CD4-positive, alpha-beta T cell (primary cell): ENCODE data around the gene TRIM3. TPM values are rescaled to one million over a fixed set of nuclear protein-coding genes. Genes with fewer than 3 reads are reported as not detected.

ENCODE experiments used
- ATAC-seq: fragments of 200-7000 bp; cut with Tn5 transposase; one replicate; pipeline ENCODE4 v1.10.0; 2022; ENCODE audit warnings: mild to moderate bottlenecking; ENCODE audit not compliant: poor library complexity
- CTCF ChIA-PET: fragments of 350-600 bp; sonication (Branson Sonifier 250); formaldehyde crosslinking; loops from one replicate; lab custom pipeline; 2021; ENCODE audit warnings: antibody characterized with exemption, inconsistent platforms; lab: Charles Lee
- POLR2A ChIA-PET: fragments of 350-600 bp; sonication (Branson Sonifier 250); formaldehyde crosslinking; loops from one replicate; lab custom pipeline; 2021; ENCODE audit warnings: antibody characterized with exemption, inconsistent platforms; lab: Charles Lee
- DNase-seq, 14 experiments: peaks; one replicate each; pipeline ENCODE4 v3.0.0-alpha.2; 2013 to 2020; ENCODE audit warnings: mixed read lengths in 2 of 14
- H3K27ac ChIP-seq, 2 donors: one replicate each; pipeline versions ENCODE4 v1.5.1 to v1.7.0; 2013; ENCODE audit warnings: low read length in 2 of 2, low read depth in 1 of 2, mild to moderate bottlenecking in 1 of 2
- H3K27me3 ChIP-seq, 2 experiments: 1 replicate in 1 of 2; 2 replicates in 1 of 2; pipeline versions ENCODE4 v1.6.1 to v1.7.0; 2013; ENCODE audit warnings: low read length in 2 of 2, control low read depth in 1 of 2, mild to moderate bottlenecking in 1 of 2, moderate library complexity in 1 of 2; ENCODE audit not compliant: insufficient read depth in 2 of 2, control insufficient read depth in 1 of 2
- H3K36me3 ChIP-seq: one replicate; pipeline ENCODE4 v1.6.1; 2013; ENCODE audit warnings: low read length, control low read depth; ENCODE audit not compliant: insufficient read depth
- H3K4me1 ChIP-seq: one replicate; pipeline ENCODE4 v1.6.1; 2013; ENCODE audit warnings: low read length, control low read depth; ENCODE audit not compliant: insufficient read depth
- H3K4me3 ChIP-seq: one replicate; pipeline ENCODE4 v1.5.1; 2013; ENCODE audit warnings: mild to moderate bottlenecking, low read length, moderate library complexity
- H3K9me3 ChIP-seq, 2 experiments: 1 replicate in 1 of 2; 2 replicates in 1 of 2; pipeline versions ENCODE4 v1.6.1 to v1.7.0; 2013; ENCODE audit warnings: low read length in 2 of 2, mild to moderate bottlenecking in 2 of 2, control low read depth in 1 of 2, moderate library complexity in 1 of 2; ENCODE audit not compliant: control insufficient read depth in 1 of 2, insufficient read depth in 1 of 2
- H3K27ac Mint-ChIP-seq: one replicate; pipeline ENCODE4 v1.8.0; 2020; ENCODE audit warnings: mixed read lengths
- H3K27me3 Mint-ChIP-seq: one replicate; pipeline ENCODE4 v1.8.0; 2021; ENCODE audit warnings: mixed read lengths
- H3K36me3 Mint-ChIP-seq: one replicate; pipeline ENCODE4 v1.8.0; 2021; ENCODE audit warnings: low read depth, mixed read lengths
- H3K4me1 Mint-ChIP-seq: one replicate; pipeline ENCODE4 v1.8.0; 2021; ENCODE audit warnings: low read depth, mixed read lengths
- H3K4me3 Mint-ChIP-seq: one replicate; pipeline ENCODE4 v1.8.0; 2020; ENCODE audit warnings: mild to moderate bottlenecking, mixed read lengths
- H3K9me3 Mint-ChIP-seq: one replicate; pipeline ENCODE4 v1.8.0; 2020; ENCODE audit warnings: mixed read lengths
- CTCF ChIP-seq: fragments of 200-600 bp; IDR thresholded peaks from one replicate; pipeline ENCODE4 v1.8.0; 2022; ENCODE audit warnings: antibody characterized with exemption, mild to moderate bottlenecking
- intact Hi-C, 2 experiments: fragments of 100-400 bp; cut with DNase I in 1 of 2; cut with micrococcal nuclease in 1 of 2; formaldehyde crosslinking; loops; one replicate each; pipeline versions ENCODE4 v1.15.1 to v1.9.0; 2023 to 2025; cut with DNase I, micrococcal nuclease
- total RNA-seq, 174 experiments: library from RNA in 2 of 174; stranded (reverse) in 2 of 174; gene quantifications; one replicate each; pipeline ENCODE4 v1.2.3 and lab custom pipeline; 2021 to 2026

TRIM3 gene
- total RNA-seq, 2 experiments from 2014 or later: 16.4 to 16.6 TPM

GRCh38 chr11:6414874-6415328 lies 58.8 kb downstream of the TRIM3 start:
- no peak overlapping the region for H3K4me3 ChIP-seq
- no peak for TF ChIP-seq CTCF
- Mint-ChIP-seq H3K27ac (no peak overlapping the region), H3K4me3 (no peak overlapping the region), H3K36me3 (peaks cover 22% of the 10 kb centered on the region), H3K27me3 (no peaks in the 10 kb centered on the region), H3K4me1 (peaks cover 17% of the 10 kb centered on the region), H3K9me3 (no peaks in the 10 kb centered on the region)
- H3K9me3 ChIP-seq: no peaks in the 10 kb centered on the region
- H3K27ac ChIP-seq: peak overlapping the region; percentile 66 to 82
- no peaks in the 10 kb centered on the region for H3K27me3 ChIP-seq
- CTCF ChIA-PET: interaction anchor here (1.9 kb wide), 1 partner anchor 12 kb away, joined by 8 read pairs; no protein-coding TSS in a partner anchor
- POLR2A ChIA-PET: interaction anchor here (1.0 to 6.4 kb wide), 5 partner anchors 11 to 67 kb away, joined by 3 to 163 read pairs (median 85); partner anchors contain the start of genes ARFIP2, SMPD1 and TIMM10B
- peaks cover 20% of the 10 kb centered on the region for H3K36me3 ChIP-seq
- intact Hi-C loops: loop anchor here (5.0 to 10.0 kb wide), 5 partner anchors 33 to 1100 kb away; partner anchors contain the start of genes CNGA4 (in 1 of the 2), FHIP1B (in 1 of the 2), PPFIBP2 (in 1 of the 2) and TAF10 (in 1 of the 2)
- DNase-seq (peak in 4 of 14 experiments; percentile 34 to 45 (median 44)), ATAC-seq (no peak)
- H3K4me1 ChIP-seq: peaks cover 85% of the 10 kb centered on the region

GRCh38 chr11:6413791-6414201 lies 59.9 kb downstream of the TRIM3 start:
- ChIA-PET POLR2A (interaction anchor here (1.1 to 4.4 kb wide), 9 partner anchors 9 to 198 kb away, joined by 4 to 134 read pairs (median 7); partner anchors contain the start of genes ARFIP2, SMPD1, TAF10 and TIMM10B), CTCF (interaction anchor here (0.6 to 1.9 kb wide), 8 partner anchors 11 to 92 kb away, joined by 3 to 15 read pairs (median 4); partner anchors contain the start of gene SMPD1)
- intact Hi-C loops: loop anchor here (1.0 to 10.0 kb wide), 5 partner anchors 11 to 1101 kb away; partner anchors contain the start of genes CNGA4 (in 1 of the 2), FHIP1B (in 1 of the 2), PPFIBP2 (in 1 of the 2) and TAF10 (in 1 of the 2)
- H3K4me3 ChIP-seq: peak overlapping the region; percentile 20
- no peak overlapping the region for H3K4me3 Mint-ChIP-seq
- peaks cover 19% of the 10 kb centered on the region for H3K4me1 Mint-ChIP-seq
- DNase-seq (peak in 13 of 14 experiments; percentile 48 to 90 (median 72)), ATAC-seq (peak; percentile 91)
- H3K27ac Mint-ChIP-seq: no peak overlapping the region
- H3K36me3 ChIP-seq: peaks cover 31% of the 10 kb centered on the region
- H3K27me3 Mint-ChIP-seq: no peaks in the 10 kb centered on the region
- H3K27me3 ChIP-seq: no peaks in the 10 kb centered on the region
- peaks cover 32% of the 10 kb centered on the region for H3K36me3 Mint-ChIP-seq
- no peaks in the 10 kb centered on the region for H3K9me3 Mint-ChIP-seq
- no peaks in the 10 kb centered on the region for H3K9me3 ChIP-seq
- peaks cover 88% of the 10 kb centered on the region for H3K4me1 ChIP-seq
- no peak for TF ChIP-seq CTCF
- peak overlapping the region; percentile 66 to 82 for H3K27ac ChIP-seq

- H3K4me3 ChIP-seq: no peak overlapping the region
- H3K36me3 Mint-ChIP-seq: peaks cover 46% of the 10 kb centered on the region
- intact Hi-C loops: loop anchor here (5.0 to 10.0 kb wide), 4 partner anchors 34 to 1103 kb away; partner anchors contain the start of genes CNGA4 (in 1 of the 2), FHIP1B (in 1 of the 2), PPFIBP2 (in 1 of the 2) and TAF10 (in 1 of the 2)
- no peaks in the 10 kb centered on the region for H3K9me3 Mint-ChIP-seq
- H3K4me3 Mint-ChIP-seq: no peak overlapping the region
- H3K36me3 ChIP-seq: peaks cover 32% of the 10 kb centered on the region
- no peak for TF ChIP-seq CTCF
- no peaks in the 10 kb centered on the region for H3K27me3 Mint-ChIP-seq
- ATAC-seq (no peak), DNase-seq (no peak)
- H3K27me3 ChIP-seq: no peaks in the 10 kb centered on the region
- H3K9me3 ChIP-seq: no peaks in the 10 kb centered on the region
- peaks cover 85% of the 10 kb centered on the region for H3K4me1 ChIP-seq
- H3K4me1 Mint-ChIP-seq: peaks cover 35% of the 10 kb centered on the region
- no peak overlapping the region for H3K27ac Mint-ChIP-seq
- ChIA-PET CTCF (interaction anchor here (0.8 kb wide), 1 partner anchor 32 kb away, joined by 3 read pairs; no protein-coding TSS in a partner anchor), POLR2A (interaction anchor here (1.0 to 4.4 kb wide), 2 partner anchors 9 to 22 kb away, joined by 4 to 134 read pairs; partner anchors contain the start of gene SMPD1)
- peak overlapping the region in 1 of 2 donors; percentile 47 for H3K27ac ChIP-seq
Measured at GRCh38 chr11:6411594-6412031, 62.1 kb downstream of the TRIM3 start.
